GM12878 (cell line): Measurements from ENCODE around the gene DNAH9.

Source experiments
- BRCA1 ChIP-seq: IDR thresholded peaks from 2 replicates; pipeline ENCODE4 v1.6.1; 2011; ENCODE audit warnings: low read depth, low read length, improper control_type of control experiment
- CTCF ChIP-seq, 3 experiments: IDR thresholded peaks in 2 of 3; conservative IDR thresholded peaks in 1 of 3; 2 replicates each; pipeline ENCODE4 v1.5.1; 2011; ENCODE audit warnings: low read depth in 3 of 3, low read length in 3 of 3, mild to moderate bottlenecking in 3 of 3, control low read depth in 2 of 3, moderate library complexity in 2 of 3, inconsistent platforms in 1 of 3, mixed read lengths in 1 of 3; ENCODE audit not compliant: control insufficient read depth in 2 of 3, insufficient read depth in 1 of 3; ENCODE audit errors: extremely low read depth in 1 of 3
- EP300 ChIP-seq, 2 experiments: fragments of 150-350 bp in 1 of 2; IDR thresholded peaks; 2 replicates each; pipeline ENCODE4 v1.6.1; 2011 to 2012; ENCODE audit warnings: low read depth in 2 of 2, low read length in 2 of 2, borderline replicate concordance in 1 of 2, improper control_type of control experiment in 1 of 2, inconsistent platforms in 1 of 2; ENCODE audit not compliant: control insufficient read depth in 1 of 2
- NR2C2 ChIP-seq: IDR thresholded peaks from 2 replicates; pipeline ENCODE4 v1.6.1; 2011; ENCODE audit warnings: borderline replicate concordance, low read depth; ENCODE audit not compliant: control insufficient read depth, insufficient read length
- RAD21 ChIP-seq: IDR thresholded peaks from 2 replicates; pipeline ENCODE4 v1.6.1; 2011; ENCODE audit warnings: mild to moderate bottlenecking, low read depth, low read length, moderate library complexity; ENCODE audit not compliant: insufficient read depth
- SMC3 ChIP-seq: IDR thresholded peaks from 2 replicates; pipeline ENCODE4 v1.6.1; 2011; ENCODE audit warnings: low read length, improper control_type of control experiment, borderline replicate concordance
- ZNF24 ChIP-seq: fragments of 450-650 bp; IDR thresholded peaks from 2 replicates; pipeline ENCODE4 v1.6.1; 2017; ENCODE audit warnings: antibody characterized with exemption, mild to moderate bottlenecking
- ZZZ3 ChIP-seq: IDR thresholded peaks from 2 replicates; pipeline ENCODE4 v1.6.1; 2011; ENCODE audit warnings: low read depth; ENCODE audit not compliant: control insufficient read depth, insufficient read length

DNA sequence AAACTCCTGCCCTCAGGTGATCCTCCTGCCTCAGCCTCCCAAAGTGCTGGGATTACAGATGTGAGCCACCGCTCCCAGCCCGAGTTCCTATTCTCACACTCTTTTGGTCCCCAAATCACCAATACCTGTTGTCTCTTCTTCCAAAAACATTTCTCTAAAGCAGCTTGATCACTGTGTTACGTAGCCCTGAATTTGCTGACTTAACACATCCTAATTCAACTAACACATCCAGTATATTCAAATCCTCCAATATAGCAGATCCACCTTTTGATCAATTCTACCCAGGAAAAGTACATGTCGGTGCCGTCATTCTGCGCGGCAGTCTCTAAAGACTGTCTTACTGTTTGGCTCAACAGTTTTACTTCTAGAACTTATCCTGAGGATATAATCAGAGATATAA is 207.7 kb downstream of the DNAH9 start:
- TF ChIP-seq CTCF (IDR thresholded peaks at IDR 0.05 in 2 of 3, conservative IDR thresholded peaks at IDR 0.05 in 1 of 3; ENCODE audit: control insufficient read depth in 2 of 3, extremely low read depth in 1 of 3, insufficient read depth in 1 of 3, low read depth in 3 of 3, low read length in 3 of 3) = no peak
- no peak for TF ChIP-seq RAD21
- no peak for TF ChIP-seq NR2C2
- no peak for TF ChIP-seq BRCA1
- TF ChIP-seq EP300 (IDR thresholded peaks at IDR 0.05; ENCODE audit: borderline replicate concordance in 1 of 2, control insufficient read depth in 1 of 2, low read depth in 2 of 2, low read length in 2 of 2) = no peak
- no peak for TF ChIP-seq ZNF24
- TF ChIP-seq ZZZ3 = no peak
- no peak for TF ChIP-seq SMC3
